GF-D8 (cell line): ENCODE measurements around the gene NTHL1.
"Not testable (repeated sequence)": the region's sequence is repeated elsewhere in the genome, so short reads cannot be mapped to it uniquely, and the experiment has no call there.

Experiments
- DNase-seq: peaks from one replicate; lab custom pipeline; 2025; lab: John Stamatoyannopoulos, UW

Gene NTHL1

DNA sequence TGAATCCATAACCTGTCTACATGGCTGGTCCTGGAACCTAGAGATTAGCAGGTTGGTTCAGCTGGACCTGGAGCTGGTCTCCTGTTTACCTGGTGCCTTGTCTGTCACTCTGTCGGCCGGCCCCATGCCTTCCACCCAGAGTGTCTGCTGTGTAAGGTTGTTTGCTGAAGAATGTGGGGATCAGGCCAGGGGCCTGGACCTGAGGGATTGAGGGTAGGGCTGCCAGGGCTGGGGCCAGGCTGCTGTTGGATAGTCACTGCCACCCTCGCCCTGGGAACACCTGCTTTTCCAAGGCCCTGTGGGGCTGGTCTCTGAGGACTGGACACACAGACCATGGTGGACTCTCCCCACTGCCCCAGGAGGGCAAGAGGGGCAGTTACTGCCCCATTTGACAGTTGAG lies 19.5 kb downstream of the NTHL1 start:
- no peak for DNase-seq

DNA sequence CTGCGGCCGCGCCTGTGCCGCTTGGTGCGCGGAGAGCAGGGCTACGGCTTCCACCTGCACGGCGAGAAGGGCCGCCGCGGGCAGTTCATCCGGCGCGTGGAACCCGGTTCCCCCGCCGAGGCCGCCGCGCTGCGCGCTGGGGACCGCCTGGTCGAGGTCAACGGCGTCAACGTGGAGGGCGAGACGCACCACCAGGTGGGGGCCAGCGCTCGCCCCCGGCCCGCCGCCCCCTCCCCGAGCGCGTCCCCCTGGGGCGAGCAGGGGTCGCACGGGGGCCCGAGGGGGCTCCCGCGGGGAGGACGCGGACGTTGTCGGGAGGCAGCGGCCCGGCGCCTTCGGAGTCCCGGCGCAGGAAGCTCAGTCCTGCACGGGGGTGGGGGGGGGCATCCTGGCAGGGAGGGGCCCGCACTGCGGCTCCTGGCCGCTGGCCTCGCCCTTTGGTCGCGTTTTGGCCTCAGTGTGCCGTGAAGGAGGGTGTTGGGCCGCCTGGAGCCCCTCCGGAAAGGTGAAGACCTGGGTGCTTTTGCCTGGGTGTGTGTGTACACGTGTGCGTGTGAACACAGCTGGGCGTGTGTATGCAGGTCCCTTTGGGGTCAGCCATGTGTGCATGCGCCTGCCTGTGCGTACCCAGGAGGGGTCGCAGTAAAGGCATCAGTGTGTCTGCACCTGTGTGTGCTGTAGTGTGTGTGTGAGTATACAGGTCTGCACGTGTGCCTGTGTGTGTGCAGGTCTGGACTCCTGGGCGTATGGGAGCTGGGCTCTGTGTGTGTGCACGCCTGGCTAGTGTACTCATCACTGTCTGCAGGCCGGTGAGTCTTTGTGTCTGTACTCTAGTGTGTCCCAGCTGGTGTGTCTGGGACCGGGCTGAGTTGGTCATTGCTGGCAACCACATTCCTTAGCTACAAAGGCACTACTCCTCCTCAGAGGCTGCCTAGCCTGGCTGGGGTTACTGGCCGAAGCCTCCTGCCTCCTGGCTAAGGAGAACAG lies 20.3 kb downstream of the NTHL1 start:
- DNase-seq: no peak

DNA sequence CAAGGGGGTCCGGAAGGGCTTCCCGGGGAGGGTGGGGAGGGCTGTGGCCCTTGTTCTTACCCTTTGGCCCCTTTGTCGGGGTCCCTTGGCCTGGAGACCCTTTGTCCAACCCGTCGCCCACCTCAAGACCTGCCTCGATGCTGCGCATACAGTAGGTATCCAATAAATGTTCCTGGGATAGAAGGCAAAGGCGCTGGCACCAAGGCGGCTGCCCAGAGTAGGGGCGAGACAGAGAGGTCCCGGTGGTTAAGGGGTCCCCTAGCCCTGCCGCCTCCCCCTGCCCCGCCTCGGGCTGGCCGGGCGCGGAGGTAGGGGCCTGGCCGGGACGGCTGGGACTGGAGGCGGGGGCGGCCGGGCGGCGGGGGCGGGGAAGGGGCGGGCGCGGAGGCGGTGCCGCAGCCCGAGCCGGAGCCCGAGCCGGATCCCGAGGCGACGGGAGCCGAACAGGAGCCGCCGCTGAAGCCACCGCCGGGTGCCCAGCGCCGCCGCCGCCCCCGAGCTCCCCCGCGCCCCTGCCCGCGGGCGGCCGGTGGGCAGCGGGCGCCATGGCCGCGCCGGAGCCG lies 21.1 kb downstream of the NTHL1 start, which contains the start of gene NHERF2:
TSS of gene NHERF2 (plus strand) at position 442 of the 563 bp plus-strand sequence. CDS start at position 546, 104 bp downstream.
- DNase-seq: no peak

DNA sequence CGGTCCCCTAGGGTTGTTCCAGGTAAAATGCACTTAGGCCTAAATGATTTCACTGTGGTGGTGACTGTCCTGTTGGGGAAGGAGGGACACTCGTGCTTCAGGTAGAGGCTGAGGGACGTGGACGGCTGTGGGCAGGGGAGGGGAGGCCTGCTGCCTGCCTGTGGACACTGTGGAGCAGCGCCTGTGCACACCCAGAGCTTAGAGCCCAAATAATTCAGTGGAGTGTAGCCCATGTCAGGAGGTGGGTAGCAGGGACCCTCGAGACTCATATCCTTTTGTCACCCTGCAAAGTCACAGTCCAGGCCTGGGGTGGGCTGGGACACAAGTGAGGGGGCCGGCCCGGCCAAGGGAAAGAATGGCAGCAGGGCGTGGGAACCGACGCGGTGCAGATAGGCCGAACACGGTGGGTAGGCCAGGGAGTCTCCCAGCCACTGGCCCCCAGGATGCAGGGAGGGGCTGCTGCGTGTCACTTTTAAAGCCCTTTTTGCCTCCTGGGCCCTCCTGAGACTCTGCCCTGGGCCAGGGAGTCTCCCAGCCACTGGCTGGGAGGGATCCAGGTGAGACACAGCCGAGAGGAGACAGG lies 21.7 kb downstream of the NTHL1 start:
- DNase-seq: no peak

DNA sequence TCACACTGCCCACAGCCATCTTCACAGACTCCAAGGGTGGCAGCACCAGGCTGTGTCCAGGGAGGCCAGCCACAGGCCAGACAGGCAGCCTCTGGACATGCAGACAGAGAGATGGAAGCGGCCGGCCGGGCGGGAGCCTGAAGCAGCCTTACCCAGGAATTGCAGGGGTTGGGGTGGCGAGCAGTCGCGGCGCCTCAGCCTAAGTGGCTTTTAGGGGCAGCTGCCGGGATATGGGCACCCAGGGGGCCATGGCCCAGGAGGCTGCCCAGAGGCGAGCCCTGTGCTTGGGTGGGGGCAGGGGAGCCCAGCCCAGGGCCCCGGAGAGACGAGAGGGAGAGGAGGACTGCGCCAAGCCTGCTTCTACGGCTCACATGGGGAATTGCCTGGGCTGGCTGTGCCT lies 22.4 kb downstream of the NTHL1 start:
- DNase-seq: no peak

DNA sequence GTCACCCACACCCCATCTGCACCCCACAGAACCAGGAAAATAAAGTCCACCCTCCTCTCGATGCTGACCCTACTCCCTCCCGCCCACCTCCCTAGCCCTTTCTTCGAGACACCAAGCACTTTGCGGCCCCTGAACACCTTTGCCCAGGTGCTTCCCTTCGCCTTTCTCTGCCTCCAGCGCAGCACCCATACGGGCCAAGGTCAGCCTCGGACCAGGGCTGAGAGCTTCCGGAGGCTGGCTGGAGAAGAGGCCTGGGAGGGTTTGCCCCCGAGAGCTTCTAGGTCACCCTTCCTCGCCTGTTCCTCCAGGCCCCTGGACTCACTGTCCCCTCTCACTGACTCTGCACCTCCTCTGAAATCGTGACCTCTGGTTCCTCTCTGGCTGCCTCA lies 23.6 kb downstream of the NTHL1 start:
- no peak for DNase-seq

DNA sequence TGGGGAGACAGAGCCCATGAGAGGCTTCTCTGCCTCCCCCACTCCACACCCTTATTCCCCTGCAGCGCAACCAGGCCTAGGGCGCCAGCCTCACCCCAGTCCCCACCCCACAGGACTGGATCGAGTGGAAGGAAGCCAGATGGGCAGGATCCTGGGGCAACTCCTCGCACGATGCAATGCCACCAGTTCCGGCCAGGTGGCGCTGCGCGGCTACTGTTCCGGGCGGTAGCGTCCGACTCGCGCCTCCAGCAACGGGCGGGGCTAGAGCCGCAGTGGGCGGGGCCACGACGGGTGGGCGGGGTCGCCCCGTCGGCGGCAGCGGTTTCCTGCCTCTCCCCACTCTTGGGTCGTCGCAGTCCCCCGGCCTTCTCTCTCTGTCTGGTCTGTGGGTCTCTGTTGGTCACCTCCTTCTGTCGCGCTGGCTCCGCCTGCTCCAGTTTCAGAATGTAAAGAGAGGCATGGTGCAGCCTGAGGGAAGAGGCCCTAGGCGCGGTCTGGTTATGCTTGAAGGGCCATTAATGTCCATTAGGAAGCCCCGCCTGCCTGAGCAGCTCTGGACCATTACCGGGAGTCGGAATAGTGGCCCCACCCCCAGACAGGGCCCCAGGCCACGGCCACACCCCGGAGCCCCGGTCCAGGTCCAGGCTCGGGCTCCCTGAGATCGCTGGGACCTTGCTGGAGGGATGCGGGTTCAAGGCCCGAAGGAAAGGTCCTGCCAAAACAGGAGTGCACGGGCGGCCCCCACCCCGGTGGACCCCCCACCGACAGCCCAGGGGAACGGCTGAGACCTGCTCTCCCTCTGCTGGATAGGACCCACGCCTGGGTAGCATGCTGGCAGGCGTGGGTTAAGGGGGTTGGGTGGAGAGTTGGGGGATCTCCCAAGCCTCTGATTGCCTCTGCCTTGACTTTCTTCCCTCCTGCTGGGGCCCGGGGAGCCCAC lies 24.3 kb downstream of the NTHL1 start:
- peak; percentile 51 for DNase-seq

DNA sequence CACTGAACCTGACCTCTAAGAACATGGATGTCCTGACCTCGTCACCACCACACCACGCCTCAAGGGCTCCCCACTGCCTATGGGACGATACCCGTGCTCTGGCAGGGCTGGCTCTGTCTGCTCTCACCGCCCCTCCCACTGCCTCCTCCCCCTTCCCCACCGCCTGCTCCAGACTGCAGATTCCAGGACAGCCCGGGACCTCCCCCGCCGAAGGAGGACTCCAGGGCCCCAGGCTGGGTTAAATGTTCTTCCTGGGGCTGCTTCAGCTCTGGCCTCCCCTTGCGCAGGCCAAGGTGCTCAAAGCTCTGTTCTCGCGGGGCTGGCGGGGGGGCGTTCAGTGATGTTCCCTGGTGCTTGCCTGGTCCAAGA lies 24.9 kb downstream of the NTHL1 start:
- DNase-seq: no peak

DNA sequence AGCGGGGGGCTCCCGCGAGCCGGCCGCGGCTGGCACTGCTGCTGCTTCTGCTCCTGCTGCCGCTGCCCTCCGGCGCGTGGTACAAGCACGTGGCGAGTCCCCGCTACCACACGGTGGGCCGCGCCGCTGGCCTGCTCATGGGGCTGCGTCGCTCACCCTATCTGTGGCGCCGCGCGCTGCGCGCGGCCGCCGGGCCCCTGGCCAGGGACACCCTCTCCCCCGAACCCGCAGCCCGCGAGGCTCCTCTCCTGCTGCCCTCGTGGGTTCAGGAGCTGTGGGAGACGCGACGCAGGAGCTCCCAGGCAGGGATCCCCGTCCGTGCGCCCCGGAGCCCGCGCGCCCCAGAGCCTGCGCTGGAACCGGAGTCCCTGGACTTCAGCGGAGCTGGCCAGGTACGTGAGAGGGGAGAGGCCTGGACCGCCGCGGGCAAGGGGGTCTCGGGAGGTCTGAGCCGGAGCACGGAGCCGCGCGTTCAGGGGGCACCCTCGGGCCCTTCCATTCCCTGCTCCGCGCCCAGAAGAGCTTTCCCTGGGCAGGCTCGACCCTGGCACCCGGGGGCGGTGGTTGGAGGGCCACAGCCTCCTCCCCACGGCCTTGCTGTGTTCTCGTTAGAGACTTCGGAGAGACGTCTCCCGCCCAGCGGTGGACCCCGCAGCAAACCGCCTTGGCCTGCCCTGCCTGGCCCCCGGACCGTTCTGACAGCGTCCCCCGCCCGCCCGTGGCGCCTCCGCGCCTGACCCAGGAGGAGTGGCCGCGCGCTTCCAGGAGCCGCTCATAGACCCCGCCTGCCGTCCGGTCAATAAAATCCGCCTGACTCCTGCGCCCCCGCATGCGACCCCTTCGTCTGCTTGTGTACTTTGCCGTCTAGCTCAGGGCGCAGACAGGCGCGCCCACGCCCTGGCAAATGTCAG lies 27.5 kb downstream of the NTHL1 start:
- DNase-seq: no peak

DNA sequence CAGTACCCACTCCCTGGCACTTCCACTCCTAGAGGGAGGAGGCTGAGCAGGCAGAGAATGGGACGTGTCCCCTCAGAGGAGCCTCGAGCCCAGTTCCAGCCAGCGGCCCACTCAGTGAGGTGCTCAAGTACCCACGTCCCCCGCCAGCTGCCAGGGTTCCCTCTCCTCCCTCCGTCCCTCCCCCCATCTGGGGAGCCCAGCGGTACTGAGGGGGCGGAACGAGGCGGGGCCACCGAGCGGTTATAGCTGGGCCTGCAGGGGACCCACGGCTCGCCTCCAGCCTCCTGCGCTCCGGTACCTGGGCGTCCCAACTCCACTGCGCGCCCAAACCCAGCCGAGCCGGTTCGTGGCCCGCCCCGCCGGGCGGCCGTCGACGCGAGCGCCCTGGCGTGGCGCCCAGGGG lies 28.1 kb downstream of the NTHL1 start, which contains the start of gene NPW:
TSS of gene NPW (plus strand) at position 268 of the 403 bp plus-strand sequence.
- DNase-seq: no peak

DNA sequence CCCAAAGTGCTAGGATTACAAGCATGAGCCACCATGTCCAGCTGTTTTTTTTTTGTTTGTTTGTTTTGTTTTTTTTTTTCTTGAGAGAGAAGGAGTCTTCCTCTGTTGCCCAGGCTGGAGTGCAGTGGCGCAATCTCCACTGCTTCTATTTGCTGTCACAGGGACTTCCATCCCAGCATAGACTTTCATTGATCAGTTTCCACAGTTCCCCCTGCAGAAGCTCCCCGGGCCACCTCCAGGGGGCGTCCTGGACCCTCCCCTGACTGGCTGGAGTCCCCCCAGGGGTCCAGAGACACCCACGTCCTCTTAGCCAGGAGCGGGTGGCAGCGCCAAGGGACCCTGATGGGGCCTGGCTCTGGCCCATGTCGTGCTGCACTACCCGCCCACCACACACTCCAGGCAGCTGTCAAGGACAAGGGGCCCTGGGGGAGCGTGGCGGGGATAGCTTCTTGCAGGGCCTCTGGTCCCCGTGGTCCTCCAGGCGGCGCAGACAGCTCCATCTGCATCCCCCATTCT lies 31.2 kb downstream of the NTHL1 start:
- no peak for DNase-seq

DNA sequence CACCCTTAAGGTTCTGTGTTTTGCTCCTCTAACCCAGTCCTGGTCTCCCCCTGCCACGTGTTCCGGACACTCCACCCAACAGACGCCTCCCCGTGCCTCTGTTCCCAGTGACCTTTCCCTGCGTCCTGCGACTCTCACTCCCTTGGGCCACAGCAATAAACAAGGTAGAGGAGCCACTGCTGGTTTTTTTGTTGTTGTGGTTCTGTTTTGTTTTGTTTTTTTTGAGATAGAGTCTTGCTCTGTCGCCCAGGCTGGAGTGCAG lies 31.8 kb downstream of the NTHL1 start:
- DNase-seq: no peak

DNA sequence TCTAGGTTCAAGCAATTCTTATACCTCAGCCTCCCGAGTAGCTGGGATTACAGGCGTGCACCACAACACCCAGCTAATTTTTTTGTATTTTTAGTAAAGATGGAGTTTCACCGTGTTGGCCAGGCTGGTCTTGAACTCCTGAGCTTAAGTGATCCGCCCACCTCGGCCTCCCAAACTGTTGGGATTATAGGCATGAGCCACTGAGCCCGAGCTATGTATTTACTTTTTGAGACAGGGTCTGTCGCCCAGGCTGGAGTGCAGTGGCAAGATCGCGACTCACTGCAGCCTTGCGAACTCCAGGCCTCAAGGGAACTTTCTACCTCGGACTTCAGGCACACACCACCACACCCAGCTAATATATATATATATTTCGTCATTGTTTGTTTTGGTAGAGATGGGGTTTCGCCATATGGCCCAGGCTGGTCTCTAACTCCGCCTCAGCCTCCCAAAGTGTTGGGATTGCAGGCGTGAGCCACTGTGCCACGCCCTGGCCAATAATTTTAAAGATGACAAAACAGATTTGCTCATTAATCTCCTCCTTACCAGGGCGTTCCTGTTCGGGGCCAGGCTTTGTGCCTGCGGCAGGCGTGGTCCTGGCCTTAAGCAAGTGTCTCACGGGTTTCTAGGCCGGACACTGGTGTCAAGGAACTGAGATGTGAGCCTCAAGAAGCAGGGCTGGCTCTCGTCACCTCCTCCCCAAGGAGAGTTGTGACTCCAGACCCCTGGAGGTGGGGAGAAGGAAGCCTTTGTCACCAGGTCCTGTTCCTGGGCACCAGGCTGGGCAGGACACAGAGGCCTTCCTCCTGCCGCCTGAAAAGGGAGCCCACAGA lies 32.3 kb downstream of the NTHL1 start:
- DNase-seq: no peak

DNA sequence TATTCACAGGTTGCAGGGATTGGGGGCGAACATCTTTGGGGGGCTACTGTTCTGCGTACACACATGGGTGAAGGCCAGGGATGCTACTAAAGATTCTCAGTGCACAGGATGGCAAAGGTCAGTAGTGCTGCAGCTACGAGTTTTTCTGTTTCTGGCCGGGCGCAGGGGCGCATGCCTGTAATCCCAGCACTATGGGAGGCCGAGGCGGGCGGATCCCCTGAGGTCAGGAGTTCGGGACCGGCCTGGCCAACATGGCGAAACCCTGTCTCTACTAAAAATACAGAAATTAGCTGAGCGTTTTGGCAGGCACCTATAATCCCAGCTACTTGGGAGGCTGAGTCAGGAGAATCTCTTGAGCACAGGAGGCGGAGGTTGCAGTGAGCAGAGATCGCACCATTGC lies 34.1 kb downstream of the NTHL1 start:
- no peak for DNase-seq

DNA sequence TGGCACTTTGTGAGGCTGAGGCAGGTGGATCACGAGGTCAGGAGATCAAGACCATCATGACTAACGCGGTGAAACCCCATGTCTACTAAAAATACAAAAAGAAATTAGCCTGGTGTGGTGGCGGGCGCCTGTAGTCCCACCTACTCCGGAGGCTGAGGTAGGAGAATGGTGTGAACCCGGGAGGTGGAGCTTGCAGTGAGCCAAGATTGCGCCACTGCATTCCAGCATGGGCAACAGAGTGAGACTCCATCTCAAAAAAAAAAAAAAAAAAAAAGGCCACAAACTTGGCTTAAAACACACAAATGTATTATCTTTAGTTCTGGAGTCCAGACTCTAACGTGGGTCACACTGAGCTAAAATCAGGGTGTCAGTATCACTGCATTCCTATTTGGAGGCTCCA lies 35.9 kb downstream of the NTHL1 start:
- not testable (repeated sequence) for DNase-seq

DNA sequence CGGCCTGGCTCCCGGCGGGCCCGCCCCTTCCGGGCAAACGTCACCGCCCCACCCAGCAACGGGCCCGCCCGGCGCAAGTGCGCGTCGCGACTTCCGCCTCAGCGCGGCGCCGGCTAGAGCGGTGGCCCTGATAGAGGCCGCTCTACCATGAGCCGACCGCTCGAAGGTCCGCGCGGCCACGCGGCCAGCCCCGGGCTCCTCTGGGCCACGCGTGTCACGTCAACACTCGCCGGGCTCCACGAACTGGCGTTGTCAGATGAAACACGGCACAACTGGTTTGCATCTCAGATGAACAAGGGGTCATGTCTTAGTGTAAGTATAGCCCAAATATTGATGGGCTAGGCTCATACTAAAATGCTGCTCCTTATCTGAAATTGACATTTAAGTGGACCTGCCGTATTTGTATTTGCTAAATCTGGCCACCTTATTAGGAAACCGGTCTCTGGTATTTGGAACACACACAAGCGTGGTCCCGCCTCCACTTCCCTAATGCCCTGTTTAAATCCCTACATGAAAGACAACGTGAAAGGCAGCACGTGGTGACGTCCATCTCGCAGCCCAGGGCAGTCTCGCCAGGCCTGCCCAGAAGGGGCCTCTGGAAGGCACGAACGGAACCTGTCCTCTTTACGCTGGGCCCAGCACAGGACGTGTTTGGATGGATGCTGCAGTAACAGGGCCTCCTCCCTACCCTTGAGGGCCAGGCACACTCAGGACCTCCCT lies 37.7 kb downstream of the NTHL1 start, which contains the start of gene ZNF598:
TSS of gene ZNF598 (minus strand) at position 31 of the 720 bp plus-strand sequence.
- peak; percentile 55 for DNase-seq

DNA sequence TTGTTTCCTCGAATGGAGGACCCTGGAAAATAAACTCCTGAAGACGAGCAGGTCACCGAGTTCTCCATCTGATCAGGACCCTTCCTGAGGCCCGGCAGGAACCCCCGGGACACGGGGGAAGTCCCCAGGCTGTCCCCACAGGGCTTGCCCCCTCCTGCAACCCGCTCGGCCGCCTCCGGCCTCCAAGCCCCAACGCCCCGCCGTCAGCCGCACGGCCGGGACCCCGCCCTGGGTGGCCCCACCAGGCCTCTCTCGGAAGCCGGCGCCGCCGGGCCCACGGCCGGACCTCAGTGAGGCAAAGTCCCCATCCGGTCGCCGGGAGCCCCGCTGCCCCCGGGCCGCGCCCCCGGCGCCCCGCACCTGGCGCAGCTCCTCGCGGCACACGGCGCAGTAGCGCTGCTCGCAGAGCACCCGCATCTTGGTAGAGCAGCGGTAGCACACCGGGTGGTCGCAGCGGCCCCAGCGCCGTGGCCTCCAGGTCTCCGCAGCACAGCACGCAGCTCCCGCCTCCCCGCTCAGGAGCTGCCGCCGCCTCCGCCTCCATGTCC lies 38.4 kb downstream of the NTHL1 start:
- no peak for DNase-seq

DNA sequence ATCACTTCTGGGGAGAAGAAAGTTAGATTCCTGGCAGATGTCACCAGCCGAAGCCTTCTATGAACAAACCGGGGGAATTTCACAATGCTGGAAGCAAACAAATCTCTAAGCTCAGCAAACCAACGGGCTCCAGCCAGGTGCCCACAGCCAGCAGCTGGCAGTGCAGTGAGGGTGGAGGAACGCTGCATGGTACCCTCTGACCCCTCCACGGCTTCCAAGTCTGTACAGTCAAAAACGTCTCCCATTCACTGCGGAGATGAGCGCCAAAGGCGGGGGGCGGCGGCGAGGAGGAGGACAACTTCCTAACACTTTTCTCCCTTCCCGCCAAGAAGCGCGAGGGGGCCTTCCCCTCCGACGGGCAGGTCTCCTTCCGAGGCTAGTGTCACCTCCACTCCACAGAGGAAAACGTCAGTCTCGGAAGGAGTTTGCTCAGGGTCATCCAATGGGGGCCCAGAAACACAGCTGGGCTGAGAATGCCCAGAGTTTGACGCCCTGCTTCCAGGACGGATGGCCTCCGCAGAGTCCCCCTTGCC lies 38.9 kb downstream of the NTHL1 start:
- DNase-seq: peak; percentile 61
